UCSD-AML1 (cell line): ENCODE measurements around the gene ZNF561.
"Not testable (repeated sequence)": the region's sequence is repeated elsewhere in the genome, so short reads cannot be mapped to it uniquely, and the experiment has no call there.

ENCODE experiments used
- DNase-seq: peaks from one replicate; lab custom pipeline; 2025; ENCODE audit not compliant: unreplicated experiment; lab: John Stamatoyannopoulos, UW

The ZNF561 gene

DNA sequence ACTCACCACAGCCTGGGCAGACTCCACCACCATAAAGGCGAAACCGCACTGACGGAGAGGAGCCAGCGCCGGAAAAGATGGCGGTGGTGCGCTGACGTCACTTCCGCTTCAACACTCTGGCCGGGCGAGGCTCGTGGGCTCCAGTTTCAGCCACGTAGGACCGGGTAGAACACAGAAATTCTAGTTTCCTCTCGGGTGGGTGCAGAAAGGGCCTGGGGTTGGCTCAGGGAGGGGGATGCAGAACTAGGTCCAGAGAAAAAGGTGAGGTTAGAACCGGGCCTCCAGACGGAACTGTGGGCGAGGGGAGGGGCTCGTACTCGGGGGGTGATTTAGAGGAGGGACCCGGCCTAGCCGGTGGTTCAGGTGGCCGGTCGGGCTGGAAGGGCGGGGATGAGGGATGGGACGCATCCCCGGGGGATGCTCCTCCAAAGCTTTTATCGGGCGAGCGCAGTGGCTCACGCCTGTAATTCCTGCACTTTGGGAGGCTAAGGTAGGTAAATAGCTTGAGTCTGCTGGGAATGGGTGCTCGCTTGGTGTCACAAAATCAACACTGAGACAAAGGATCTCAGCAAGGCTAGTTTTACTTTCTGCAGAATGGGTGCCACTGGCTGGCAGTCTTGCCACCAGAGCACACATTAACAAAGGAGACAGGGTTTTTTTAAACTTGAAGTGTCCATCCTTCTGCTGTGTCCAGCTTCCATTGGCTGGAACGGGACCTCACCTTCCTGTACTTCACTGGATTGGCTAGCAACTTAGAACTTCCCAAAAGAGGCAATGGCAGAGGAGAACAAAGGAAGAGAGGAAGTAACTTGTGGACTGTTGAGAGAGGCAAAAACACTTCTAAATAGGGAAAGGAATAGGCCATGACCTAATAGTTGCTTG is at the start of gene ZNF561:
Gene ZNF561, minus strand, starts transcription at position 77 of the 882 bp plus-strand sequence. CDS start 1,776 bp downstream, outside the sequence.
- peak; percentile 78 for DNase-seq

DNA sequence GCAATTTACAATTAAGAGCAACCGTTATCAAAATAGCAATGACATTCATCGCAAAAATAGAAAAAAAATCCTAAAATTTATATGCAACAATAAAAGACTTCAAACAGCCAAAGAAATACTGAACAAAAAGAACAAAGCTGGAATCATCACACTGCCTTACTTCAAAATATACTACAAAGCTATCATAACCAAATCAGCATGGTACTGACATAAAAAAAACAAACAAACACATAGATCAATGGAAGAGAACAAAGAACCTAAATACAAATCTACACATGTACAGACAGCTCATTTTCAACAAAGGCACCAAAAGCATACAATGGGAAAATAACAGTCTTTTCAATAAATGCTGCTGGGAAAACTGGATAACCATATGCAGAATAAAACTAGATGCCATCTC is 47.5 kb upstream of the ZNF561 start:
- DNase-seq, result no peak

DNA sequence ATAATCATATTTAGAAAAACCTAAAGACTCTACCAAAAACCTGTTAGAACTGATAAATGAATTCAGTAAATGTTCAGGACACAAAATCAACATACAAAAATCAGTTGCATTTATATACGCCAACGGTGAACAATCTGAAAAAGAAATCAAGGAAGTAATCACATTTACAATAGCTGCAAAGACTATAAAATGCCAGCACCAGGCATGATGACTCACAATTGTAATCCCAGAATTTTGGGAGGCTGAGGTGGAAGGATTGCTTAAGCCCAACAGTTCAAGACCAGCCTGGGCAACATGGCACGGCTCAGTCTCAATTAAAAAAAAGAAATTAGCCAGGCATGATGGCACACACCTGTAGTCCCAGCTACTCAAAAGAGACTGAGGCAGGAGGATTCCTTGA is 46.9 kb upstream of the ZNF561 start:
- DNase-seq, result no peak

DNA sequence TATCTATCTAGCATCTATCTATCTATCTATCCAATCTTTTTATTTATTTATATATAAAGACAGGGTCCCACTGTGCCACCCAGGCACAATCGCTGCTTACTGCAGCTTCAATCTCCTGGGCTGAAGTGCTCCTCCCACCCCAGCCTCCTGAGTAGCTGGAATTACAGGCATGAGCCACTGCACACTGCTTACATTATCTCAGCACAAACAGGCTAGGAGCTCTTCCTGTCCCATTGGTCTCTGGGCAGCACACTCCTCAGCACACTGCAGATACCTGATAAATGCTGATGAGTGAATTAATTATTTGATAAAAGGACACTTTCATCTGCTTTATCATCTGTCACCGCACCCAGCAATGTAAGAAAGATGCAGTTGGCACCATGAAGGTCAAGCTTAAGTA is 37.7 kb upstream of the ZNF561 start:
- DNase-seq, result no peak

DNA sequence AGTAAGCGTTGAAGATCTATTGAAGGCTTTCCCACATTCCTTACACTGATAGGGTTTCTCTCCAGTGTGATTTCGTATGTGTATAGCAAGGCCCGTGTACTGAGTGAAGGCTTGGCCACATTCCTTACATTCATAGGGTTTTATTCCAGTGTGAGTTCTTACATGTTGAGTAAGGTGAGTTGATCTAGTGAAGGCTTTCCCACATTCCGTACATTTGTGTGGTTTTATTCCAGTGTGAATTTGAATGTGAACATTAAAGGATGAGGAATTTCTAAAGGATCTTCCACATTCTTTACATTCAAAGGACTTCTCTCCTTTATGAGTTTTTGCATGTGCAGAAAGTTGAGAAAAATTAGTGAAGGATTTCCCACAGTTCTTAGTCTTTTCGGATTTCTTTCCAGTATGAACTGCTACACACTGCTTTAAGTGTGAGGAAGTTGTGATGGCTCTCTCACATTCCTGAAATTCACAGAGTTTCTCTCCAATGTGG is 32.1 kb upstream of the ZNF561 start:
- DNase-seq, result not testable (repeated sequence)

DNA sequence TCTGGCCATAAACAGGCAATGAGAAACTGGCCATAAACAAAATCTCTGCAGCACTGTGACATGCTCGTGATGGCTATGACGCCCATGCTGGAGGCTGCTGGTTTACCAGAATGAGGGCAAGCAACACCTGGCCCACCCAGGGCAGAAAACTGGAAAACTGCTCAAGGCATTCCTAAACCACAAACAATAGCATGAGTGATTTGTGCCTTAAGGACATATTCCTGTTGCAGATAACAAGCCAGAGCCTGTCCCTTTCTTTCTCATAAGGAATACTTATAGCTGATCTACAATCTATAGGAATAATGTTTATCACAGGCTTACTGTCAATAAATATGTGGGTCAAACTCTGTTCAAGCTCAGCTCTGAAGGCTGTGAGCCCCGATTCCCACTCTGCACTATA is 30.4 kb upstream of the ZNF561 start:
- not testable (repeated sequence) for DNase-seq

DNA sequence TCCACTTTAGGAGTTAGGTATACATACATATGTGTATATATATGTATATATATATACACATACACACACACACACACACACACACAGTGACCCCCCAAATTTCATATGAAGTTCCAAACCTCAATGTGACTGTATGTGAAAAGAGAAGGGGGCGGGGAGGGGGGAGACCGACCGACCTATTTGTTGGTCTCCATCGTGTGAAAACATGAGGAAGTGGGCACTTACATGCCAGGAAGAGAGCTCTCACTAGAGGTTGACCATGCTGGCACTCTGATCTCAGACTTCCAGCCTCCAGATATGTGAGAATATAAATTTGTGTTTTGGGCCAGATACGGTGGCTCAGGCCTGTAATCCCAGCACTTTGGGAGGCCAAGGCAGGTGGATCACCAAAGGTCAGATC is 29.3 kb upstream of the ZNF561 start:
- no peak for DNase-seq

DNA sequence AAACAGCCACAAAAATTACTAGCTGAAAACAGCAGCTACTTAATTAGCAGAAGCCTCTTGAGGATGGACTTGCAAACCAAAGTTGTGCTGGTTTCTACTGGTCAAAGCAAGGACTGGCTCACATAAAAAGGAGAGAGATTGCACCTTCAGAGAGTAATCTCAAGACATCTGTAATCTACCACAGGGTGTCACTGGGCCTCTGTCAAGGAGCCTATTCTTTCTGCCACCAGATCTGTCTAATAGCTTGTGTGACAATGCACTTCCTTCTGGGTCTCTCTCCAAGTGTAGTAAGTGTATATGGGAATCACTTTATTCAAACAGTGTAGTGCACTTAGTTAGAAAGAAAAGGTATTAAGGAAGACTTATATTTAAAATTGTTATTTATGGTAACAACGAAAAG is 24.4 kb upstream of the ZNF561 start:
- no peak for DNase-seq

DNA sequence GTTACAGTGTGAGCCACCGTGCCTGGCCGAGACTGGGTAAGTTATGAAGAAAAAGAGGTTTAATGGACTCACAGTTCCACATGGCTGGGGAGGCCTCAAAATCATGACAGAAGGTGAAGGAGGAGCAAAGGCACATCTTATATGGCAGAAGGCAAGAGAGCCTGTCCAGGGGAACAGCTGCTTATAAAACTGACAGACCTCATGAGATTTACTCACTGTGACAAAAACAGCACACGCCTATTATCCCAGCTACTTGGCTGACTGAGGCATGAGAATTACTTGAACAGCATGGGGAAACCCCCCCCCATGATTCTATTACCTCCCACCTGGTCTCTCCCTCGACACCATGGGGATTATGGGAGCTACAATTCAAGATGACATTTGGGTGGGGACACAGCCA is 23.4 kb upstream of the ZNF561 start:
- no peak for DNase-seq

DNA sequence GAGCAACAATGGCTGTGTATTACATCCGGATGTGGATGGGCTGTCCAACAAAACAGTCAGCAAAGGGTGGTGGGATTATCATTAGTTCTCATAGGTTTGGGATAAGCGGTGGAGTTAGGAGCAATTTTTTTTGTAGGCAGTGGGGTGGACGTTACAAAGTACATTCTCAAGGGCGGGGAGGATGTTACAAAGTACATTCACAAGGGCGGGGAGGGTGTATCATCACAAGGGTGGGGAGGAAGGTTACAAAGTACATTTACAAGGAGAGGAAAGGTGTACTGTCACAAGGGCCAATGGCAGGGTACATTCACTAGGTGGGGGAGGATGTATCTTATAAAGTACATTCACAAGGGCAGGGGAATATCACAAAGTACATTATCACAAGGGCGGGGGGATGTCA is 20.8 kb upstream of the ZNF561 start:
- DNase-seq, result no peak

DNA sequence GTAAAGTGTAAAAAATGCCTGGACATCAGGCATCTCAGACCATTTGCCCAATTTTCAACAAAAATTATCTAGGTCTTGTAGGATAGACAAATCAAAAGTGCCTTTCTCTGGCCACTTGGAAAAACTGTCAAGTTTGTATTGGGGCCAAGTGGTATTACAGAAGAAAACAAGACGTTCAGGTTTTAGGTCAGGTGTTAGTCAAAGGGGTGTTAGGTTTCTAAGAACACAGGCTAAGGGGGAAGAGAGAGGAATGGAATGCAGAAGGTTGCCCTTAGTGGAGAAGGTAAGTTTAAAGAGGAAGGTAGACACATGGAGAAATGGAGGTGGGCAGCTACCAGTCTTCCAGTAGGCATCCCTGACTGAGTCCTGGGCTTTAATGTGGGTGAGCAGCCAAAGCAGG is 19.9 kb upstream of the ZNF561 start:
- DNase-seq, result no peak

DNA sequence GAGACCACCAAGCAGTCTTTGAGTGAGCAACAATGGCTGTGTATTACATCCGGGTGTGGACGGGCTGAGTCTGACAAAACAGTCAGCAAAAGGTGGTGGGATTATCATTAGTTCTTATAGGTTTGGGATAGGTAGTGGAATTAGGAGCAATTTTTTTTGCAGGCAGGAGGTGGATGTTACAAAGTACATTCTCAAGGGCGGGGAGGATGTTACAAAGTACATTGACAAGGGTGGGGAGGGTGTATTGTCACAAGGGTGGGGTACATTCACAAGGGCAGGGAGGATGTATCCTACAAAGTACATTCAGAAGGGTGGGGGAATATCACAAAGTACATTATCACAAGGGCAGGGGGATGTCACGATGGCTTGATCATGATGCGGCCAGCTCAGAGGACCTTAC is 15.0 kb upstream of the ZNF561 start:
- no peak for DNase-seq

DNA sequence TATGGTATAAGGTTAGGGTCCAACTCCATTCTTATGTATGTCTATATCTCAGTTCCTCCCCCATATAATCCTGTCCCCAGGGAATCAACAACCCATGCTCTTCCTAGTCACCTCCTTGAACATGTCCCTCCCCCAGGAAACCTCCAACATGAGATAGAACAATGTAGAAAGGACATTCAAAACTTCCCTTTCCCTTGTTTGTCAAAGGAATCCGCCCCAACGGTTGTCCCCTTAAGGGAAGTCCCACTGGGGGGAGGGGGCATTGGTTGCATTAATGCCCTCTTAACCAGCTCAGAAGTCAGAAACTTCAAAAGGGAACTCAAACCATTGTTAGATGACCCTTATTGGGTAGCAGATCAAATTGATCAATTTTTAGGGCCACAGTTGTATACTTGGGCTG is 6.8 kb upstream of the ZNF561 start:
- DNase-seq, result peak; percentile 9

DNA sequence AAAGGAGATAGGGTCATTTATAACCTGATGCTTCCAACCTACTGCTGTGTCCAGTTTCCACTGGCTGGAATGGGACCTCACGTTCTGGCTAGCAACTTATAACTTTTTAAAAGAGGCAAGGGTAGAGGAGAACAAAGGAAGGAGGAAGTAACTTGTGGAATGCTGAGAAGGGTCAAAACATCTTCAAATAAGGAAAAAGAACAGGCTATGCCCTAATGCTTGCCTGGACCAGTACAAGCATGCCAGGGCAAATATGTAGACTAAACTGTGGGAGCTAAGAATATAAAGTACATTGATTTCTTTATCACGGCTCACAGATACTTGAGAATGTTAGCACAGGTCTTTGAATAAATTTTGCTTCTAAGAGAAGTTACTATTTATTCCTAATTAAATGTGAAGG is 1.5 kb upstream of the ZNF561 start:
- DNase-seq, result no peak

DNA sequence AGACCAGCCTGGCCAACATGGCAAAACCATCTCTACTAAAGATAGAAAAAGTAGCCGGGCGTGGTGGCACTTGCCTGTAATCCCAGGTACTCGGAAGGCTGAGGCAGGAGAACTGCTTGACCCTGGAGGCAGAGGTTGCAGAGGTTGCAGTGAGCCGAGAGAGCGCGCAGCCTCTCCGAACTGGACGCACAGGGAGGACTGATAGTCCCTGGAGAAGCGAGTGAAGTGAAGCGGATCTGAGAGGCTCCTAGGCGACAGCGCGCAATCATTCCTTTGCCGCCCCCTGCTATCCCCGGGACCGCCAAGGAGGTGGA is 233 bp downstream of the ZNF561 start:
- no peak for DNase-seq

DNA sequence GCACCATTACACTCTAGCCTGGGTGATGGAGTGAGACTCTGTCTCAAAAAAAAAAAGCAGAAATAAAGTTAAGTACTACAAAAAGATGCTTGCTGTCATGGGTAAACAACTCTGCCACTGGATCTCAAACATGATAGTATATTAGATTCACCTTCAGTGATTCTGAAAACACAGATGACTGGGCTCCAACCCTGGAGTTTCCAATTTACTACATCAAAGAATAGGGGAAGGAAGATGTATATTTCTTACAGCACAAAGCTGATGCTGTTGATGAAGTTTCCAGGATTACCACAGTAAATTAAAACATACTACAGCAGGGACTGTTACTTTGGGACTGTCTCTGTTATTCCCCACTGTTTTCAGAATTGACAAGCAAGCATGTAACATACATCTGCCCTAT is 5.2 kb downstream of the ZNF561 start:
- no peak for DNase-seq

DNA sequence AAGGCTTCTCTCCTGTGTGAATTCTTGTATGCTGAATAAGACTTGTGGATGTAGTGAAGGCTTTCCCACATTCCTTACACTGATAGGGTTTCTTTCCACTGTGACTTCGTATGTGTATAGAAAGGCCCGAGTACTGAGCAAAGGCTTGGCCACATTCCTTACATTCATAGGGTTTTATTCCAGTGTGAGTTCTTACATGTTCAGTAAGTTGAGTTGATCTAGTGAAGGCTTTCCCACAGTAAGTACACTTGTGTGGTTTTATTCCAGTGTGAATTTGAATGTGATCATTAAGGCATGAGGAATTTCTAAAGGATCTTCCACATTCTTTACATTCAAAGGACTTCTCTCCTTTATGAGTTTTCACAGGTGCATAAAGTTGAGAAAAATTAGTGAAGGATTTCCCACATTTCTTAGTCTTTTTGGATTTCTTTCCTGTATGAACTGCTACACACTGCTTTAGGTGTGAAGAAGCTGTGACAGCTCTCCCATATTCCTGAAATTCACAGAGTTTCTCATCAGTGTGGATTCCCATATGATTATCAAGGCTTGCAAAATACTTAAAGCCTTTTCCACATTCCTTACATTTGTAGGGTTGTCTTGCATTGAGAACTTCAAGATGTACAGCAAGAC is 10.4 kb downstream of the ZNF561 start:
- DNase-seq, result no peak

DNA sequence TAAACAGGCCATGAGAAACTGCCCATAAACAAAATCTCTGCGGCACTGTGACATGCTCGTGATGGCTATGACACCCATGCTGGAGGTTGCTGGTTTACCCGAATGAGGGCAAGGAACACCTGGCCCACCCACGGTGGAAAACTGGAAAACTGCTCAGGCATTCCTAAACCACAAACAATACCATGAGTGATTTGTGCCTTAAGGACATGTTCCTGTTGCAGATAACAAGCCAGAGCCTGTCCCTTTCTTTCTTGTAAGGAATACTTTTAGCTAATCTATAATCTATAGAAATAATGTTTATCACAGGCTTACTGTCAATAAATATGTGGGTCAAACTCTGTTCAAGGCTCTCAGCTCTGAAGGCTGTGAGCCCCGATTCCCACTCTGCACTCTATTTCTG is 12.1 kb downstream of the ZNF561 start:
- no peak for DNase-seq

DNA sequence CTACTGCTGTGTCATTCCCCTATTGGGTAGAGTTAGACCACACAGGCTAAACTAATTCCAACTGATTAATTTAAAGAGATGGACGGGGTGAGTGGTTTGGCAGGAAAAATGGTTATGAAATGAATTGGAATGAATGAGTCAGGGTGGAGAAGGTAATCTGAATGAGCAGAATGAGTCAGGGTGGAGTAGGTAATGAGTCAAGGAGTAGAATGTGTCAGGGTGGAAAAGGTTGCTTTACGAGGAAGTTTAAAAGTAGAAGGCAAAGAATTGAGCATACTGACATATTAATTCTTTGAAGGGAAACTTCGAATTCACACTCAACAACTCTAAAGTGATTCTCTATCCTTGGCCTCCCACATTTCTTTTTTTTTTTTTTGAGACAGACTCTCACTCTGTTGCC is 24.0 kb downstream of the ZNF561 start:
- DNase-seq, result no peak

DNA sequence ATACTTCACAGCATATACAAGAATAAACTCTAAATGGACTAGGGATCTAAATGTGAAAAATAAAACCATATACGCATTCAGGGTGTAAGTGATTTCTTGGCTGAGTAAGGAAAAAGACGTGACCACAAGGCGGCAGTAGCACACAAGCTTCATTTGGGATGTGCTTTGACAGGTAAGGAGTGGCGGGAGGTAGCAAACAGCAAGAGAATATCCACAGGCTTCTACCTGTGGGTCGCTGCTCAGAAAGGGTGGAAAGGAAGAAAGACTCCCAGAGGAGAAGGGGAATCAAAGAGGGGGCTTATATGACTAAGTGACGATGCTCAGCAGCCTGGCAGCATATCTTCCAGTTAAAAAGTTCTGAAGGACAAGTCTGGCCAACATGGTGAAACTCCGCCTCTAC is 34.3 kb downstream of the ZNF561 start:
- peak; percentile 62 for DNase-seq

DNA sequence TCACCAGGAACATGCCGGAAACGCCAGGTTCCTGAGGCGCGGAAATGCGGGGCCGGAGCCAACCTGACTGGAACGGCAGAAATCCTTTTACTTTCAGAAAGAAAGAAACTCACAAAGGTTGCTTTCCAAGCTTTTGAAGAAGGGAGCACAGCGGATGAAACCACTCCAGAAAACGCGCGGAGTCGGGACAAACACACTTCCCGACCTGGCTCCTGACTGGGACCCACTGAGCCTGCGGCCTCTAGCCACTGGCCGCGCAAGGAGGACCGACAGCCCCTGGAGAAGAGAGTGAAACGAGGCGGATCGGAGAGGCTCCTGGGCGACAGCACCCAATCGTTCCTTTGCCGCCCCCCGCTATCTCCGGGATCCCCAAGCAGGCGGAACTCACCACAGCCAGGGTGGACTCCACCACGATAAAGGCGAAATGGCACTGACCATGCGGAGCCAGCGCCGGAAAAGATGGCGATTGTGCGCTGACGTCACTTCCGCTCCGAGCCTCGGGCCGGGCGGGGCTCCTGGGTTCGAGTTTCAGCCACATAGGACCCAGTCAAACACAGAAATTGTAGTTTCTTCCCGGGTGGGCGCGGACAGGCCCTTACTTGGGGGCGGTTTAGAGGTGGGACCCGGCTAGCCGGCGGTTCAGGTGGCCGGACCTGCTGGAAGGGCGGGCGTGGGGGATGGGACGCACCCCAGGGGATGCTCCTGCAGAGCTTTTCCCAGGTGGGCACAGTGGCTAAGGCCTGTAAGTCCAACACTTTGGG is 36.8 kb downstream of the ZNF561 start, which contains the start of gene ZNF121:
Gene ZNF121, minus strand, starts transcription at position 432 of the 761 bp plus-strand sequence. CDS start 16,407 bp downstream, outside the sequence.
- DNase-seq, result peak; percentile 86
